HG03066 (cell line): ENCODE results near the gene DDX53.

Experiments used
- ATAC-seq: cut with Tn5 transposase; IDR thresholded peaks from one replicate; pipeline ENCODE4 v1.9.1; 2021; ENCODE audit warnings: low read depth; ENCODE audit not compliant: unreplicated experiment

The DDX53 gene

DNA sequence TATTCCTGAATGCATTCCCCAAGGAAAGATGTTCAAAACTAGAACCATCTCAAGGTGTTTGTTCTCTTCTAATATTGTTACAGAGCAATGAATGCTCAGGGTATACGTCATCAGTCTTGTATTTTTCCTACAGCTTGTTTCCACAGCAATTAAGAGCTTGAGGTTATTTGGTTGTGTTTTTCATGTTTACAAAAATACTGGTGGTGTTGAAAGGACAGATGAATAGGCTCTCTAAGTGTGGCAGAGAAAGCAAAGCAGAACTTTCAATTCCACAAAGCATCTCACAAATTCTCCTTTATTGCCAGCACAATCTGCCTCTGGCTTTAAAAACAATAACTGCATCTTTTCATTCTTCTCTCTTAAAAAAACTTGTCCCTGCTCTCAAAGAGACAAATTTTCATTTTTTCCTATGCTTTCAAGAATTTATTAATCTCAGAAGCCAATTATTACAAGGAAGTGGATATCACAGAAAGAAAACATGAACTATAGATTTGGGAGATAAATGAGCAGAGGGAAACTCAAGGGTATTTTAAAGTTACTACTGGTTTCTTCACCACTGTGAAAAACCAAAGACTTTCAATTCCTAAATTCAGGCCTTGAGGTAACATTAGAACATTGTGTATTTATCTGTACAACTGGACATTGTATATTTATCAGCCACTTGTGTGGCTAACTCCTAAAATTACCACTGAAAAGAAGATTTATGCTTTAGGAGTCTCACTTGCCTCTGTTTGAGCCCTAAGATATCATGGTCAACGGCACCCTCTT lies 49.2 kb downstream of the DDX53 start:
- no peak for ATAC-seq

DNA sequence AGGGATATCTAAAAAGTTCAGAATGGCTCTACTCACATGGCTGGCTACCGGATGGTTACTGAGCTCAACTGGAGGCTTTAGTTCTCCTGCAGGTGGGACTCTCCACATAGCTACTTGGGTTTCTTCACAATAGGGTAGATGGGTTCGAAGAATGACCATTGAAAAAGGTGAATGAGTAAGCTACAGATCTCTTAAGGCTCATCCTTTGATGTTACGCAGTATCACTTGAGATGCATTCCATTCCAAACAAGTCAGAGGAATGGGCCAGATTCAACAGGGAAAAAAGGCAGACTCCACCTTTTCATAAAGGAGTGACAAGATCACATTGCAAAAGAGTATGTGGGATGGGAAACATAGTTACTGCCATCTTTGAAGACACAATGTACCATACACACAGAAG lies 52.6 kb downstream of the DDX53 start:
- ATAC-seq = no peak
